Urinary bladder (tissue), 4 donors: ENCODE measurements around the gene RBCK1. TPM values are rescaled to one million over a fixed set of nuclear protein-coding genes. Genes with fewer than 3 reads are reported as not detected.
A peak's percentile ranks its signal among the peaks of the same experiment; 100 is the strongest.

ENCODE experiments used
- DNase-seq: peaks from one replicate; pipeline ENCODE4 v3.0.0-alpha.2; 2015; ENCODE audit errors: extremely low spot score
- H3K27ac ChIP-seq: one replicate; pipeline ENCODE4 v1.5.1; 2013; ENCODE audit warnings: low read depth, mild to moderate bottlenecking, moderate library complexity
- H3K36me3 ChIP-seq: one replicate; pipeline ENCODE4 v1.6.1; 2013; ENCODE audit warnings: mild to moderate bottlenecking, moderate library complexity; ENCODE audit not compliant: insufficient read depth
- H3K4me1 ChIP-seq: one replicate; pipeline ENCODE4 v1.6.1; 2013; ENCODE audit warnings: mild to moderate bottlenecking, moderate library complexity; ENCODE audit not compliant: insufficient read depth
- H3K4me3 ChIP-seq: one replicate; pipeline ENCODE4 v1.5.1; 2013; ENCODE audit warnings: low read depth, low read length
- WGBS: extraction: QIAGEN DNeasy Blood & Tissue Kit; methylation state at CpG from one replicate; pipeline ENCODE4 v1.1.7; 2013; 5-methylcytosine and 5-hydroxymethylcytosine counted together
- polyA plus RNA-seq: library from polyadenylated mRNA; stranded (reverse); fragments of 200-250 nt; gene quantifications from one replicate; pipeline ENCODE4 v1.2.3, GENCODE V29; 2013
- total RNA-seq: library from RNA; depleted of rRNA; stranded (reverse); fragments of >200 nt; gene quantifications from one replicate; pipeline ENCODE4 v1.2.3, GENCODE V29; 2014
- donor health status: healthy with polysubstance abuse.
- donor health status: healthy.

RBCK1 gene
- total RNA-seq (42.1 TPM), polyA plus RNA-seq (94.3 TPM)

GRCh38 chr20:407953-408842, at the start of gene RBCK1:
Gene RBCK1 (plus strand): TSS chr20:408299. CDS start chr20:408758, 459 bp downstream.
- H3K36me3 ChIP-seq, result peaks cover 2% of the 10 kb centered on the region
- H3K27ac ChIP-seq, result peak within 1 kb of the TSS; percentile 98
- H3K4me3 ChIP-seq, result peak within 1 kb of the TSS; percentile 89
- under 1% methylated on average over 78 of the region's 87 CpGs for WGBS
- DNase-seq, result peak; percentile 59
- no peaks in the 10 kb centered on the region for H3K4me1 ChIP-seq

GRCh38 chr20:358891-359555, 49.1 kb upstream of the RBCK1 start:
- no peak for DNase-seq
- no peak overlapping the region for H3K27ac ChIP-seq
- H3K4me3 ChIP-seq, result no peak overlapping the region
- H3K4me1 ChIP-seq, result no peaks in the 10 kb centered on the region
- WGBS, result 85% methylated on average over 4 of the region's 4 CpGs
- no peaks in the 10 kb centered on the region for H3K36me3 ChIP-seq

GRCh38 chr20:361561-361960, 46.5 kb upstream of the RBCK1 start:
- no peaks in the 10 kb centered on the region for H3K4me1 ChIP-seq
- DNase-seq, result no peak
- H3K4me3 ChIP-seq, result no peak overlapping the region
- 89% methylated on average over 8 of the region's 8 CpGs for WGBS
- H3K36me3 ChIP-seq, result no peaks in the 10 kb centered on the region
- no peak overlapping the region for H3K27ac ChIP-seq

- Histone ChIP-seq H3K4me3 (no peak overlapping the region), H3K4me1 (no peaks in the 10 kb centered on the region), H3K27ac (no peak overlapping the region), H3K36me3 (no peaks in the 10 kb centered on the region)
- WGBS, result 67% methylated on average over 13 of the region's 13 CpGs
- peak; percentile 69 for DNase-seq
These were observed 45.5 kb upstream of the RBCK1 start for GRCh38 chr20:362271-363254.

- 82% methylated on average over 13 of the region's 13 CpGs for WGBS
- Histone ChIP-seq H3K36me3 (no peaks in the 10 kb centered on the region), H3K4me3 (no peak overlapping the region), H3K4me1 (no peaks in the 10 kb centered on the region), H3K27ac (no peak overlapping the region)
- DNase-seq, result no peak
These were observed 44.6 kb upstream of the RBCK1 start for GRCh38 chr20:363319-364078.

- no peaks in the 10 kb centered on the region for H3K4me1 ChIP-seq
- H3K36me3 ChIP-seq, result no peaks in the 10 kb centered on the region
- DNase-seq, result no peak
- 81% methylated on average over 9 of the region's 9 CpGs for WGBS
- no peak overlapping the region for H3K4me3 ChIP-seq
- H3K27ac ChIP-seq, result no peak overlapping the region
These were observed 42.9 kb upstream of the RBCK1 start for GRCh38 chr20:364905-365794.

- no peak overlapping the region for H3K4me3 ChIP-seq
- 69% methylated on average over 7 of the region's 7 CpGs for WGBS
- no peaks in the 10 kb centered on the region for H3K36me3 ChIP-seq
- H3K27ac ChIP-seq, result no peak overlapping the region
- no peak for DNase-seq
- no peaks in the 10 kb centered on the region for H3K4me1 ChIP-seq
These were observed 41.9 kb upstream of the RBCK1 start for GRCh38 chr20:366041-366718.

- H3K27ac ChIP-seq, result no peak overlapping the region
- no peaks in the 10 kb centered on the region for H3K36me3 ChIP-seq
- no peak overlapping the region for H3K4me3 ChIP-seq
- H3K4me1 ChIP-seq, result no peaks in the 10 kb centered on the region
- 76% methylated on average over 13 of the region's 13 CpGs for WGBS
- no peak for DNase-seq
These were observed 41.2 kb upstream of the RBCK1 start for GRCh38 chr20:366719-367485.

- 87% methylated on average over 8 of the region's 8 CpGs for WGBS
- H3K4me3 ChIP-seq, result no peak overlapping the region
- no peaks in the 10 kb centered on the region for H3K36me3 ChIP-seq
- no peak overlapping the region for H3K27ac ChIP-seq
- H3K4me1 ChIP-seq, result no peaks in the 10 kb centered on the region
- DNase-seq, result no peak
These were observed 40.6 kb upstream of the RBCK1 start for GRCh38 chr20:367486-367887.

- Histone ChIP-seq H3K27ac (no peak overlapping the region), H3K4me1 (no peaks in the 10 kb centered on the region), H3K4me3 (no peak overlapping the region), H3K36me3 (no peaks in the 10 kb centered on the region)
- DNase-seq, result no peak
- 96% methylated on average over 4 of the region's 4 CpGs for WGBS
These were observed 39.2 kb upstream of the RBCK1 start for GRCh38 chr20:368915-369314.

GRCh38 chr20:370151-370600, 37.9 kb upstream of the RBCK1 start:
- no peaks in the 10 kb centered on the region for H3K36me3 ChIP-seq
- no peaks in the 10 kb centered on the region for H3K4me1 ChIP-seq
- DNase-seq, result no peak
- WGBS, result 78% methylated on average over 7 of the region's 7 CpGs
- no peak overlapping the region for H3K4me3 ChIP-seq
- H3K27ac ChIP-seq, result no peak overlapping the region
